DLD1 (cell line): ENCODE data around the gene PRSS56.

Experiments used
- in situ Hi-C: cut with HindIII; loops from 2 replicates; pipeline ENCODE4 v1.10.0; 2017; ENCODE audit warnings: low sequenced_read_pairs

The PRSS56 gene

DNA sequence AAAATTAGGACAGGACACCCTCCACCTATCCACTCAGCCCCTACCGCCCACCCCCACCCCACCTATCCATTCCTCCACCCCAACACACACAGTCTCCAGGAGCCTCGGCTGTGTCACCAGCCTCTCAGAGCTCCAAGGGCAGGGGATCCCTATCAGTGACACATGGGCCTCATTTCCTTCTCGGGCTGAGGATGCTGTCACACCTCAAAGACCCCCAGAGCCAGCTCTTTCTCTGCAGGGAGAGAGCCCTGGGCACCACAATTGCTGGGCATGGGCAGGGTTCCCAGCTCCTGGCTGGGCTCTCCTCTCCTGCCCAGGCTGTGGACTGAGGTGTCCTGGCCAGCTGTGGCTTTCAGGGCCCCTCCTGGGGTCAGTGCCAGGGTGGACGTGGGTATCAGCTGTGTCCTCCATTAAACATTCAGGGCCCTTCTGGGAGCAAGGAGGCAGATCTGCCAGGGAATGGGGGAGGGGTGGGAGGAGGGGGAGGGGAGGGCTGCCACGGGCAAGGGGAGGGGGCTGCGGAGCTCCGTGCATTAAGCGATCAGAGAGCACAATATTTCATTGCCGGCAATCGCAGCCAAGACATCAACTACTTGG is 18.3 kb upstream of the PRSS56 start:
- in situ Hi-C loops = no loop called here

DNA sequence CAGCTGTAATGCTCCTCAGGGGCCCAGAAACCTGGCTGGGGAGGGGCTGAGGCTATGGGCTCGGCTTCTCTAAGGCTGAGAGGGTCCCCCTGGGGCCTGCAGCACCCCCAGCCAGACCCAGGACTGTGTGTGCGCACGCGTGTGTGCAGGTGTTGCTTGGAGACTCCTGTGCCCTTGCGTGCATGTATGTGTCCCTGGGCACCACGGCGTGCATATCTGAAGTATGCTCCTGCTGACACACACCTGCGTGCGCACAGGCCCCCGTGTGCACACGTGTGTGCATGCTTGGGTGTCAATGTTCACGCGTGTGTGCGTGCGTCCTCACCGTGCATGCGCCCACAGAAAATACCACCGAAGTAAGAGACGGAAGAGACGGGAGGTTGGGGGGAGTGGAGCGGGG is 17.7 kb upstream of the PRSS56 start:
- in situ Hi-C loops = no loop called here

DNA sequence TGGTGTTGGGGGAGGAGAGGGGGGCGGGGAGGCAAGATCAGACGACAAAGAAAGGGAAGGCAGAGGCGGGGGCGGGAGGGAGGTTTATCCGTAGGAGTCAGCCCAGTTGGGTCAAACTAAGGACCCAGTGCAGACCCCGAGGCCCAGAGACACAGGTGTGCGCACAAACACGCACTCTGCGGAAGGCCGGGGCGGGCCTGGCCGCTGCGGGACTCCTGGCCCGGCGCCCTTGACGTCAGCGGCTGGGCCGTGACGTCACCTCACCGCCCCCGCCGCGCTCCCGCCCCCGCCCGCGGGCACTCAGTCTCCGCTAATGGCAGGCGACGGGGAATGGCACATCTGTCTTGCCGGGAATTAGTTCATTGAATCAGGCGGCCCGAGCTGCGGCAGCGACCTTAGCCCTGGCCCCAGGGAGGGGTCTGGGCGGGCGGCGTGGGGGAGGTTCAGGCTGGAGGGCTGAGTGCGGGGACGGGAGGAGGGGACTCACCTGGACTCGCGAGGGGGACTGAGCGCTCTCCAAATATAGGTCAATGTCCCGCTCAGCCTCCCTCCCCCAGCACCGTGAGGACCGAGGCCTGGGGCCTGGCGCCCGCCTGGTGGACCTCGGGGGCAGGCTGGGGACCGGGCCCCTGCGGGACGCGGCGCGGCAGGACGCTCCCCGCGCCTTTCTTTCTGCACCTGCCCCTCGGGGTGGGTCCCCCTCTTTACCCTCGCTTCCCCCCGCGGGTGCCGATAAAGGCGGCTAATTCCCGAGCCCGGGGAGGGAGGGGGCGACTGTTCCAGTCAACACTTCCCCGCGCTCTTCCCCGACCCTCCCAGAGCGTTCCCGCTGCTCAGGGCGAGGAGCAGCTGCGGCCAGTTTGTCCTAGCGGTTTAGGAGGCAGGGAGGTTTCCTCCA is 17.0 kb upstream of the PRSS56 start:
- in situ Hi-C loops = no loop called here

DNA sequence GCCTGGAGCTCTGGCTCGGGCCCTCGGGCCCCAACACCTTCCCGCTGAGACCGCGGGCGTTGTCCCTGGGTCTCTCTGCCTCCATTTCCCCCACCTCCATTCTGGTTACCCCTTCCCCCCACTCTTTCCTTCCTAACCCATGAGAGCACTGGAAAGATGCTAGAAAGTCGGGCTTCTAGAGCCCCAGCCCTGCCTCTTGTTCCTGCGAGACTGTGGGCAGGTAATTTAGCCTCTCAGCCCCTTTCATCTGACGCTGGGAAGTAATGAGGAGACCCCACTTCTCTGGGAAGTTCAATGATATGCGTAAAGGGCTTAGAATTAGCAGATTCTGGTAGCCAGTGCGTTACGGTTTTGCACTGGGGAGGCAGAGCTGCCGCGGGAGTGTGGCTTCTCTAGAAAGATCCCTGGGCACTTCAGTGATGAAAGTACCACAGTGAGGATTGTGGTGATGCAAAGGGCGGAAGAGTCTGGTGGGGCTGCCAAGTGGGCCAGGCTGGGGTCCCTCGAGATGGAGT is 16.3 kb upstream of the PRSS56 start:
- in situ Hi-C loops = no loop called here

DNA sequence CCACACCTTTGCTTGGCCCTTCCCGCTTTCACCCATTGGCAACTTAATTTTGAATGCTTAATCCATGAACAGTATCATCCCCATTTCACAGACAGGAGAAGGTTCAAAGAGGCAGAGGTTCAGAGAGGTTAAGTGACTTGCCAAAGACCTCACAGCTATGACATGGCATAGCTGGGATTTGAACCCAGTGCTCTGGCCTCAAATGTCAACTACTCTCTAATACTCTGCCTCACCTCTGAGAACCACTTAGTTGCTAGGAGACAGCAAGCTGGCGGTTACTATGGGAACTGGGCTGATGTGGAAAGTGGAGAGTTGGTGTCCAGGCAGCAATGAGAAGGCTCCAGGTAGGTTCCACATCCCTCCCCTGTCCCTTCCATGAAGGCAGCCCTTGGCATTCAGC is 15.8 kb upstream of the PRSS56 start:
- in situ Hi-C loops = no loop called here

DNA sequence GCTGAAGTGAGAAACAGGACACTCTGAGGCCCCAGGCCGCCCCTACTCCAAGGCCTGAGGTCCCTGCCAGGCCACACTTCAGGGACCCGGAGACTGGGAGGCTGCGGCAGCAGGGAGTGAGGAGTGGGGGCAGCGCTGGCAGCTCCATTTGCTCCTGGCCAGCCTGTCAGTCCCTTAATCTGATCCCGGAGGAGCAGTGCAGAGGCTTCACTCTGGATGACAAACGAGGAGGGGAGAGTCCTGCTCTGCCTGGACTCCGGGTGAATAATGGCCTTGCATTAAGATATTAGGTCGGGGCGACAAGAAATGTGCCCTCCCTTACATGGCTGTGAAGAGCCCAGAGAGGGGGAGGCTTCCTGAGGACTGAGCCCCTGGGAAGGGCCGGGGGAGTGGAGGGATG is 14.3 kb upstream of the PRSS56 start:
- in situ Hi-C loops = no loop called here

DNA sequence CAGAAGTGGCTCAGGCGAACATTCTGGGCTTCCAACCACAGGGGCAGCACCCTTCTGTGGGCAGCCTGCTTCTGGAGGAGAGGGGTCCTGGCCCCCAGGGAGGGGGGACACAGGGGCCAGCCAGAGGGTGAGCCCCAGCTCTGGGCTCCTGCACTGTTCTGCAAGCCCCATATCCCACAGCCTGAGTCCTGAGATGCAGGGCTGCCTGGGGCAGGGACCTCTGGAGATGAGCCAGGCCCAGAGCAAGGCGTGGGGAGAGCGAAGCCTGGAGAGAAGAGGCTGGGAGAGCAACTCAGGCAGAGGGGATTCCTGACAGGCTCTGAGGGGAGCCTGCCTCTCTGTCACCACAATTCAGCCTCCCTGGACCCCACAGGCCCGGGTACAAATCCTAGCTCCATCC is 13.5 kb upstream of the PRSS56 start:
- in situ Hi-C loops = no loop called here

DNA sequence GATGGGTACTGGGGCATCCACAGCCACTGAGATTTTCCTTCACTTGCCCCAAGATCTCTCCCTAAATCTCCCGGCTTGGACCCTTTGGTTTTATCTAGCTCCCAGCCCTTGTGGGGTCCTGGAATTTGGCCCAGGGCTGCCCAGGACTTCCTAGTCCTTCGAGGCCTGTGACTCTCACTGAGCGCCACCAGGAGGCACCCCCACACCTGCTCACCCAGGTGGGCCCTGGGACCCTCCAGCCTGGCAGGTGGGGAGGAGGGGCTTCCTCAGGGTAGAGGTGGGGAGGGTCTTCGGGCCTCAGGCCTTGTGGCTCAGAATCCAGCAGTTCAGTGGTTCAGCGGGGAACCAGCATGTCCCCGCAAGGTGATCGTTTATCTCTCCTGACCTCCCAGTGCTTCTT is 11.9 kb upstream of the PRSS56 start:
- in situ Hi-C loops = no loop called here

DNA sequence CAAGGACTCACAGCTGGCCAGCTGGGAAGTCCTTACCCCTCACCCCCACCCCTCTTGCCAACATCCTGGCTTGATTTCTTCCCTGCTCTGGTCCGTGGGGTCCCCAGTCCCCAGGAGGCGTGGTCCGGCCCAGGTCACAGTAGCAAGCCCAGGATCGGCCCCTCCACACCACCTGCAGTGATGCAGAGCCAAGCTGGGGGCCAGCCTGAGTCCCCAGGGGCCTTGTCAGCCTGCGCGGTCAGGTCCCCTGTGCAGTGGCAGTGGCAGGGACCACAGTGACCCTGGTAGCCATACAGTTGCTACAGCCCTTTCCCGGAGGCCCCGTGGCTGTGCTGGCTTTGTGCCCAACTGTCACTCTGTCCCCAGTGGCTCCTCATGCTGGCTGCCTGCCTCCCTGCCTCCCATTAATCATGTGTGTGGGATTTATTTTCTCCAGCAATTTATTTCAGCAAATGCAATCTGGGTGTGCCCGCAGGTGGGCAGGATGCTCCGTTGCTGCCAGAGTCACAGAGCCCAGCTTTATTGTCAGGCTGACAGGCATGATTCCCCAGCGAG is 8.8 kb upstream of the PRSS56 start:
- in situ Hi-C loops = no loop called here

DNA sequence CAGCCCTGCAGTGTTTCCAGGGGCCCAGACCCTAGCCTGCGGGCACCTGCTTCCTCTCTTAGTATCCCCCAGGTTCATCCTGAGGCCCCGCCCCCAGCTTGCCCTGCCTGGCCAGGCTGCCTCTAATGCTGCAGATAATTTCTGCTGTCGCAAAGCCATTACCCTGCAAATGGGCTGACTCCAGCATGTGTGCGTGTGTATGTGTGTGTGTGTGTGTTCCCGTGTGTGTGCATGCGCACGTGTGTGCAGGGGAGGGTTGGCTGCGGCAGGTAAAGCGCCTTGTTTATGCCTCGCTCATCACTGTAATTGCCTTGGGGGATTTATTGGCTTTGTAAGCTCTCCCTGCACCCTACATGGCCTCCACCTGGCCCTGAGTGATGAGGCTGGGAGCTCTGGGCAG is 7.6 kb upstream of the PRSS56 start:
- in situ Hi-C loops = no loop called here

DNA sequence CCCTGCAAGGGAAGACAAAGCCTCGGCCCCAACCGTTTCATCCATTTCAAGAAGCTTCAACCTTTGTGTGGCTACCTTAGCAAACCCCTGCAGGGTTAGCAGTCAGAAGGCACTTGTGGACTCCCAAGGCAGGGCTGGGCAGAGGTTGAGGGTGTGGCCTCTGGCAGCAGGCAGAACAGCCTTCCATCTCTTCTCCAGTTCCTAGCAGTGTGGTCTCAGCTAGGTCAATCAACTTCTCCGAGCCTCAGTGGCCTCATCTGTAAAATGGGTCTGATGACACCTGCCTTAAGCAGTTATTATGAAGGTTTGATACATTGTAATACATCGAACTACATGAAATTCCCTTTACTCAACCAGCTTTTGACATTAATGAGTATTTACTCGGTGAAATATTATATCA is 6.8 kb upstream of the PRSS56 start:
- in situ Hi-C loops = no loop called here

DNA sequence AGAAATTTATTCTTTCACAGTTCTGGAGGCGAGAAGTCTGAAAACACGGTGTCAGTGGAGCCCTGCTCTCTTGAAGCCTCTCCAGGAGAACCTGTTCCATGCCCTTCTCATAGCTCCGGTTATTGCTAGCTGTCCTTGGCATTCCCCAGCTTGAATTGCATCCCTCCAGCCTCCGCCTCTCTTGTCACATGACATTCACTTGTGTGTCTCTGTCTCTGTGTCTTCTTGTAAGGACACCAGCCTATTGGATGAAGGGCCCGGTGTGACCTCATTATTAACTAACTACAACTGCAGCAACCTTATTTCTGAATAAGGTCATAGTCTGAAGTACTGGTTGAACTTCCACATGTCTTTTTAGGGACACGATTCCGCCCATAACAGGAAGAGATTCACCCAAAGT is 4.5 kb upstream of the PRSS56 start:
- in situ Hi-C loops = no loop called here

DNA sequence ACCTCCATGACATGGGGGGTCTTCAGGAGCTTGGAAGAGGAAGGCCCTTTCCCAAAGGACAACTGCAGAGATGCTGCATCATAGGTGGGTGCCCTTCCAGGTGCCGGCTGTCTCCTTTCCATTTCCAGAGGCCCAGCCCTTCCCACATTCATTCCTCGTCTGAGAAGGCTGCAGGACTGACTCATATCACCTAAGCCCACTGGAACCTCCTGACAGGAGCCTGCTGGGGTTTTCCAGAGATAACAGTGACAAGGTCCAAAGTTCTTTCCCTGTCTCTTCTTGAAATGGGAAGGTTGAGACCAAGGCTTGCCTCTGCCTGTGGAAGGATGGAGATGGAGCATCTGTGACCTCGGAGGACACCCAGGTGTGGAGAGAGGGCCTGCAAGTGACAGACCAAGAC is 3.6 kb upstream of the PRSS56 start:
- in situ Hi-C loops = no loop called here

DNA sequence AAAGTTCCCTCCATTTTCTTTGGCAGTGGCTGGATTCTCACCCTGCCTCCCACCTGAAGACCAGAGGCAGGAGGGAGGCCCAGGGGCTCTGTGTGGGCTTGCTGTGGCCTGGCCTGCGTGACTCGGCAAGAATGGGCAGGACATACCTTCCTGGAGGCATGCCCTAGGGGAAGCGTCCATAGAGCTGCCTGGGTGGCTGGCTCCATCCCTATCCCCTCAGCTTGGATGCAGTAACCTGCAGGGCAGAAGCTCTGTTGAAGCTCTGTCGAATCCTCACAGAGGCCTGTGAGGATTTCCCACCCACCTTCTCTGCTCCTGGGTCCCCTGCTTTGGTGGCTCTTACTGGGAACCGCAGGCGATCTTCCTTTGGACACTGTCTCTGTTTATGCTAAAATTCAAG is 1.3 kb upstream of the PRSS56 start:
- in situ Hi-C loops = no loop called here

DNA sequence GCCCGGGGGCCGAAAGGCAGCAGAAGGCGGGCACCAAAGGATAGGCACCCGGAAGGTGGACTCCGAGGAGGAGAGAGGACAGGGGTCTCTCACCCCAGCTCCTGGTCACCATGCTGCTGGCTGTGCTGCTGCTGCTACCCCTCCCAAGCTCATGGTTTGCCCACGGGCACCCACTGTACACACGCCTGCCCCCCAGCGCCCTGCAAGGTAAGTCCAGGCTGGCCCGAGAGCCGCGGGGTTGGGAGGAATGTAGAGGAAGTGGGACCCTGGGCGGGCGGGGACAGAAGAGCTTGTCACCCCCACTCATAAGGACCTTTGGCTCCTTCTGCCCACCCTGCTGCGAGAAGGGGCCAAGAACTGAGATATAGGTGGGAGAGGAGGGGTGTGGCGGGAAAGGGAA is 301 bp downstream of the PRSS56 start:
- in situ Hi-C loops = no loop called here

DNA sequence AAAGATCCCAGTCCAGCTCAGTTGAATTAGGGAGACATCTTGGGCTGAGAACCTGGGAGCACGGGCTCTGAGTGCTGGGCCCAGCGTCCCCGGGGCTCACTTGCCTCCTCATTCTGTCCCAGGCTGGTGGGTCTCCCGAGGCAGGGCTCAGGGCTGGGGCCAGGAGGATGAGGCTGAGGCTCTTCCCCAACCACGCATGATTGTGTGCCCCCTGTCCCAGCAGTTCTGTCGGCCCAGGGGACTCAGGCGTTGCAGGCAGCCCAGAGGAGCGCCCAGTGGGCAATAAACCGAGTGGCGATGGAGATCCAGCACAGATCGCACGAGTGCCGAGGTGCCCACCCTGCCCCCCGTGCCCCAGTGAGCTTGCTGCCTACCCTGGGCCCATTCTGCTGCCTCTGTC is 910 bp downstream of the PRSS56 start:
- in situ Hi-C loops = no loop called here

DNA sequence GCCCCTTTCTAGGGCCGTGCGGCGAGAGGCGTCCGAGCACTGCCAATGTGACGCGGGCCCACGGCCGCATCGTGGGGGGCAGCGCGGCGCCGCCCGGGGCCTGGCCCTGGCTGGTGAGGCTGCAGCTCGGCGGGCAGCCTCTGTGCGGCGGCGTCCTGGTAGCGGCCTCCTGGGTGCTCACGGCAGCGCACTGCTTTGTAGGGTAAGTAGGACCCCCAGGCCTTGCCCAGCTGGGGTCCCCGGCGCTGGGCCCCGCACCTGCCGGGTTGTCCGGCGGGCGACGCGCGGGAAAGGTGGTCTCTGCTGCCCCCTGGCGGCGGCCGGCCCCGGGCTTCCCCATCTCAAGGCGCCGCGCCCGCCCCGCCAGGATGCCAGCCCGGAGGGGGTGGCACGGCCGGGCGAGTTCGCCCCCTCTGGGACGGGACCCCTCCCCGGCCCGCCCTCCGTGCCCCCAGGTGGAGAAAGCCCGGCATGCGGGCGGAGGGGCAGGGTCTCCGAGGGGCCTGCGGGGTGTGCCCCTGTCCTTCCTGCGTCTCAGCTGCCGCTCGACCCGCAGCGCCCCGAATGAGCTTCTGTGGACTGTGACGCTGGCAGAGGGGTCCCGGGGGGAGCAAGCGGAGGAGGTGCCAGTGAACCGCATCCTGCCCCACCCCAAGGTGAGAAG is 1.9 kb downstream of the PRSS56 start:
- in situ Hi-C loops = no loop called here

DNA sequence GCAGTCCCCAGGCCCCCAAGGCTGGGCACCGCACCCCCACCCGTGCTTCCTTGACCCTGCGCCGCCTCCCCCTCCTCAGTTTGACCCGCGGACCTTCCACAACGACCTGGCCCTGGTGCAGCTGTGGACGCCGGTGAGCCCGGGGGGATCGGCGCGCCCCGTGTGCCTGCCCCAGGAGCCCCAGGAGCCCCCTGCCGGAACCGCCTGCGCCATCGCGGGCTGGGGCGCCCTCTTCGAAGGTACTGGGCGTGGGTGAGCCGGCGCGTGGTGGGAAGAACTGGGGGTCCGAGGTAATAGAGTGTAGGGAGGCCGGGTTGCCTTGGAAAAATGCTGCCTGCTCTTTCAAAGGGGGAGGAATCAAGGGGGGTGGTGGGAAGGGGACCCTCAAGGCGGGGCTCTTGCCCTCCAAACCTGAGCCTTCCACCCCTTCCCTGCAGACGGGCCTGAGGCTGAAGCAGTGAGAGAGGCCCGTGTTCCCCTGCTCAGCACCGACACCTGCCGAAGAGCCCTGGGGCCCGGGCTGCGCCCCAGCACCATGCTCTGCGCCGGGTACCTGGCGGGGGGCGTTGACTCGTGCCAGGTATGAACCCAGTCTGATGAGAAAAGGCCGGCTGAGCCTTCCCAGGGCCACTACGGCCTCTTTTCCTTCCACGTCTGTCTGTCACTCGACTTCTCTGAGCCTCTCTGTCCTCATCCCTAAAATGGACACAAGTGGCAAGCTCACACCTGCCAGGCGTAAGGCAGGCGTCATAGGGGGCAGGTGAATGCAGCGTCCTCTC is 2.6 kb downstream of the PRSS56 start:
- in situ Hi-C loops = no loop called here

DNA sequence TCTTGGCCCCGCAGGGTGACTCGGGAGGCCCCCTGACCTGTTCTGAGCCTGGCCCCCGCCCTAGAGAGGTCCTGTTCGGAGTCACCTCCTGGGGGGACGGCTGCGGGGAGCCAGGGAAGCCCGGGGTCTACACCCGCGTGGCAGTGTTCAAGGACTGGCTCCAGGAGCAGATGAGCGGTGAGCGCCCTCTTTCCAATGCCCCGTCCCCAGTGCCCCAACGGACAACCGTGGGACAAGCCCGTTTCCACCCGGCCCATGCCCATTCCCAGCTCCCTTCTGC is 3.2 kb downstream of the PRSS56 start:
- in situ Hi-C loops = no loop called here

DNA sequence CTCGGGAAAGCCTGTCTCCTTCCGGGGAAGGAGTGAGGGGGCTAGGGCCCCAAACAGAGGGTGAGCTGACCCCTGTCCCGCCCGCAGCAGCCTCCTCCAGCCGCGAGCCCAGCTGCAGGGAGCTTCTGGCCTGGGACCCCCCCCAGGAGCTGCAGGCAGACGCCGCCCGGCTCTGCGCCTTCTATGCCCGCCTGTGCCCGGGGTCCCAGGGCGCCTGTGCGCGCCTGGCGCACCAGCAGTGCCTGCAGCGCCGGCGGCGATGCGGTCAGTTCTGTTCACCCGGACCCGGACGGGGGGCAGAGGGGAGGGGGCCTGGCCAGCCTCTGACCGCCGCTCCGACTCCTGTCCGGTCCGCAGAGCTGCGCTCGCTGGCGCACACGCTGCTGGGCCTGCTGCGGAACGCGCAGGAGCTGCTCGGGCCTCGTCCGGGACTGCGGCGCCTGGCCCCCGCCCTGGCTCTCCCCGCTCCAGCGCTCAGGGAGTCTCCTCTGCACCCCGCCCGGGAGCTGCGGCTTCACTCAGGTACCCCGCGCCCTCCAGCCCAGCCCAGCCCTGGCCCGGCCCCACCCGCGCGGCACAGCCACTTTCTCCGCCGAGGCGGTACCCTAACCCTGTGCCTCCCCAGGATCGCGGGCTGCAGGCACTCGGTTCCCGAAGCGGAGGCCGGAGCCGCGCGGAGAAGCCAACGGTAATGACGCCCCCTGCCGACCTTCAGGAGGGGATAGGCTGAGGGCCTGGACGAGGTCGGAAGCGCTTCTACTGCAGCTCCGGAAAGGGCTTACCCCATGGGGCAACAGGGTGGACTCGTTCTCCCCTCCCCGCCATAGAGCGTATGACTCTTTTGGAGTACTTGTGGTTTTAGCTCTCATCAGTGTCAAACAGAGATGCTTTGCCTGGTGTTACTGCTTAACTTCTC is 3.8 kb downstream of the PRSS56 start:
- in situ Hi-C loops = no loop called here
